Stimulated activated CD4-positive, alpha-beta T cell treated with anti-CD3 and anti-CD28 coated beads, Interleukin-4, amount 100 ng/mL, for 4 hours (primary cell): ENCODE data around the gene COMMD8.

ENCODE experiments used
- DNase-seq, 2 experiments: peaks; one replicate each; pipeline ENCODE4 v3.0.0-alpha.2; 2020

COMMD8 gene

GRCh38 chr4:47471064-47471463, 7.6 kb upstream of the COMMD8 start:
- no peak for DNase-seq

- DNase-seq: no peak
Observed at GRCh38 chr4:47469951-47470350, 6.4 kb upstream of the COMMD8 start.

GRCh38 chr4:47468706-47469365, 5.3 kb upstream of the COMMD8 start:
- DNase-seq: no peak

- no peak for DNase-seq
Observed at GRCh38 chr4:47466056-47466785, 2.7 kb upstream of the COMMD8 start.

GRCh38 chr4:47465004-47465403, 1.5 kb upstream of the COMMD8 start:
- DNase-seq: no peak

- DNase-seq: no peak
Observed at GRCh38 chr4:47462799-47463234, 685 bp downstream of the COMMD8 start.

- DNase-seq: no peak
Observed at GRCh38 chr4:47451657-47452056, 11.8 kb downstream of the COMMD8 start.

GRCh38 chr4:47444031-47444430, 19.5 kb downstream of the COMMD8 start:
- DNase-seq: no peak

GRCh38 chr4:47442980-47443379, 20.5 kb downstream of the COMMD8 start:
- DNase-seq: no peak

- no peak for DNase-seq
Observed at GRCh38 chr4:47434931-47435330, 28.6 kb downstream of the COMMD8 start.

GRCh38 chr4:47432749-47433148, 30.8 kb downstream of the COMMD8 start:
- DNase-seq: no peak

GRCh38 chr4:47427935-47428334, 35.6 kb downstream of the COMMD8 start:
- DNase-seq: no peak

- DNase-seq: no peak
Observed at GRCh38 chr4:47425628-47426027, 37.9 kb downstream of the COMMD8 start.

- DNase-seq: no peak
Observed at GRCh38 chr4:47419296-47419695, 44.2 kb downstream of the COMMD8 start.

- no peak for DNase-seq
Observed at GRCh38 chr4:47418147-47418546, 45.4 kb downstream of the COMMD8 start.

- DNase-seq: no peak
Observed at GRCh38 chr4:47415719-47416118, 47.8 kb downstream of the COMMD8 start.

GRCh38 chr4:47413521-47413920, 50.0 kb downstream of the COMMD8 start:
- no peak for DNase-seq

GRCh38 chr4:47410271-47410670, 53.2 kb downstream of the COMMD8 start:
- DNase-seq: no peak

- DNase-seq: no peak
Observed at GRCh38 chr4:47406408-47406807, 57.1 kb downstream of the COMMD8 start.
